Measurements from ENCODE around the gene PRXL2B.

The PRXL2B gene

DNA sequence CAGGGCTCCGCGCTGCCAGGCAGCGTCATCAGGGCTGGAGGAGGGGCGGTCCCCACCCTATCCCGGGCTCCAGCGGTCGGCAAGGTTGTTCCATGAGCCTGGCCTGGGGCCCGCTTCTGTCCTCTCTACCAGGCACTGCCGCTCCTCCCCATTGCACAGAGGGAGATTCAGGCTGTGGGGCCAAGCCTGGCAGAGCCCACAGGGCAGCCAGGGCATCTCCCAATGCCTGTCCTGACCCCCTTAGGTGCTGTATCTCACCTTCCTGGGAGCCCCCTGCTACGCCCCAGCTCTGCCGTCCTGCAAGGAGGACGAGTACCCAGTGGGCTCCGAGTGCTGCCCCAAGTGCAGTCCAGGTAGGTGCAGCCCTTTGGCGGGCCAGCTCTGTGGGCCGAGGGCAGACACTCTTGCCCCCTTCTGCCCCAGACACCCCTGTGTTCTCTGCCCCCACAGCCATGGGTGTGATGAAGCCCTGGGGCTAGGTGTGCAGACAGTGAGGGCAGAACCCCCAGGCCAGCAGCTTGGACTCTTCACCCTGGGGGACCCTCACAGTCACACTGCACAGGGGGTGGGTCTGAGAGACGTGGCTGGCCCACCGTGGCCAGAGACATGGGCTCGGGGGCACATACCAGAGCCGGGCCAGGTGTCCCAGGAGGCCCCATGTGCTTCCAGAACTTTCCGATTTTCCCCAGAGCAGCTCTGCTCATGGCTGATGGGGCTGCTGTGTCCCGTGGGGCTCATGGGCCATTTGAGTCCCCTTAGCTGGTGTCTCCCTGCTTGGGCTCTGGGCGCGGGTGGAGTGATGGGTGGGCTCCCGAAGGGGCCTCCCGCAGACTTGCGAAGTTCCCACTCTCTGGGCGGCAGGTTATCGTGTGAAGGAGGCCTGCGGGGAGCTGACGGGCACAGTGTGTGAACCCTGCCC, 28.8 kb upstream of the PRXL2B start:
- Histone ChIP-seq H3K4ac (ENCODE audit: low read depth, low read length) (no peak overlapping the region), H3K23ac (ENCODE audit: low read length) (no peak overlapping the region), H3K56ac (ENCODE audit: low read length) (no peak overlapping the region)

DNA sequence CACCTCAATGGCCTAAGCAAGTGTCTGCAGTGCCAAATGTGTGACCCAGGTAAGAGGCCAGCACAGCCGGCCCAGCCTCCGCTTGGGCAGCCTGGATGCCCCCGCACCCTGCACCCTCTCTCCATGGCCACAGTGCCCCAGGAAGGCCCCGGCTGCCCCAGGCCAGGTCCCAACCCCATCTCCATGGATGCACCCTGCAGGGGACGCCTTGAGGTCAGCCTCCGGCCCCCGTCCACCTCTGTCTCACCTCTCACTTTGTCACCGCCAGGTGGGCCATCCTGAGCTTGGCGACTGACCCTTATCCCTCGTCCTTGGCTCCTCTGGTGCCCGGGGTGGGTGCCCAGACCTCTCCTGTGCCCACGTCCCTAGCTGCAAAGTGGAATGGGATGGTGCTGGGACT, 28.2 kb upstream of the PRXL2B start:
- no peak for DNase-seq

More for the DNA sequence above, 28.8 kb upstream of the PRXL2B start:
- no peak overlapping the region for H3K9ac ChIP-seq (ENCODE audit: low read length)
- H3K18ac ChIP-seq (ENCODE audit: low read length), result no peak overlapping the region
- no peak for DNase-seq
- no peaks in the 10 kb centered on the region for H3K4me1 ChIP-seq (ENCODE audit: control insufficient read depth, low read depth, low read length)
- H3K27ac ChIP-seq (ENCODE audit: low read depth, low read length), result no peak overlapping the region
- no peaks in the 10 kb centered on the region for H3K27me3 ChIP-seq (ENCODE audit: insufficient read depth, low read length, poor library complexity)
- no peak overlapping the region for H4K8ac ChIP-seq (ENCODE audit: low read depth, low read length)
- H2AK5ac ChIP-seq (ENCODE audit: low read length), result no peak overlapping the region
- no peak overlapping the region for H2BK5ac ChIP-seq (ENCODE audit: low read length)
- H2BK120ac ChIP-seq (ENCODE audit: low read depth, low read length), result no peak overlapping the region
- H3K79me1 ChIP-seq (ENCODE audit: low read length), result no peaks in the 10 kb centered on the region
- H3K4me3 ChIP-seq (ENCODE audit: low read length), result no peak overlapping the region
- no peak overlapping the region for H4K5ac ChIP-seq (ENCODE audit: low read length)
- no peaks in the 10 kb centered on the region for H3K36me3 ChIP-seq (ENCODE audit: control insufficient read depth, insufficient read depth, low read length)
- H2BK15ac ChIP-seq (replicated peaks; ENCODE audit: low read depth), result no peak overlapping the region
- H3K4me2 ChIP-seq (ENCODE audit: low read length), result no peak overlapping the region
- no peaks in the 10 kb centered on the region for H3K79me2 ChIP-seq (ENCODE audit: control insufficient read depth, insufficient read depth, low read length)
- no CpG with 5 or more reads among the region's 30 CpGs for WGBS (ENCODE audit: extremely low coverage, insufficient coverage, low lambda C conversion rate)

GRCh38 chr1:2558861-2559260, 27.7 kb upstream of the PRXL2B start:
- no peak overlapping the region for H4K8ac ChIP-seq (ENCODE audit: low read depth, low read length)
- H3K18ac ChIP-seq (ENCODE audit: low read length), result no peak overlapping the region
- no peak overlapping the region for H2AK5ac ChIP-seq (ENCODE audit: low read length)
- no peak overlapping the region for H3K23ac ChIP-seq (ENCODE audit: low read length)
- H3K27me3 ChIP-seq (ENCODE audit: insufficient read depth, low read length, poor library complexity), result no peaks in the 10 kb centered on the region
- no peak overlapping the region for H3K56ac ChIP-seq (ENCODE audit: low read length)
- no peak for DNase-seq
- H4K5ac ChIP-seq (ENCODE audit: low read length), result no peak overlapping the region
- no peak overlapping the region for H3K4me3 ChIP-seq (ENCODE audit: low read length)
- H3K4me2 ChIP-seq (ENCODE audit: low read length), result no peak overlapping the region
- no peak overlapping the region for H3K4ac ChIP-seq (ENCODE audit: low read depth, low read length)
- no peak overlapping the region for H3K9ac ChIP-seq (ENCODE audit: low read length)
- no peak overlapping the region for H3K27ac ChIP-seq (ENCODE audit: low read depth, low read length)
- no peak overlapping the region for H2BK120ac ChIP-seq (ENCODE audit: low read depth, low read length)
- H3K36me3 ChIP-seq (ENCODE audit: control insufficient read depth, insufficient read depth, low read length), result no peaks in the 10 kb centered on the region
- no CpG with 5 or more reads among the region's 6 CpGs for WGBS (ENCODE audit: extremely low coverage, insufficient coverage, low lambda C conversion rate)
- H2BK5ac ChIP-seq (ENCODE audit: low read length), result no peak overlapping the region
- H3K79me1 ChIP-seq (ENCODE audit: low read length), result no peaks in the 10 kb centered on the region
- no peaks in the 10 kb centered on the region for H3K4me1 ChIP-seq (ENCODE audit: control insufficient read depth, low read depth, low read length)
- no peak overlapping the region for H2BK15ac ChIP-seq (replicated peaks; ENCODE audit: low read depth)
- no peaks in the 10 kb centered on the region for H3K79me2 ChIP-seq (ENCODE audit: control insufficient read depth, insufficient read depth, low read length)

More for the DNA sequence above, 28.2 kb upstream of the PRXL2B start:
- H3K4me1 ChIP-seq (ENCODE audit: control insufficient read depth, low read depth, low read length), result no peaks in the 10 kb centered on the region
- no peak overlapping the region for H4K8ac ChIP-seq (ENCODE audit: low read depth, low read length)
- no peak overlapping the region for H2BK120ac ChIP-seq (ENCODE audit: low read depth, low read length)
- H4K5ac ChIP-seq (ENCODE audit: low read length), result no peak overlapping the region
- no peak overlapping the region for H3K4ac ChIP-seq (ENCODE audit: low read depth, low read length)
- no peak overlapping the region for H3K27ac ChIP-seq (ENCODE audit: low read depth, low read length)
- no peak overlapping the region for H2AK5ac ChIP-seq (ENCODE audit: low read length)
- no peaks in the 10 kb centered on the region for H3K79me1 ChIP-seq (ENCODE audit: low read length)
- H2BK5ac ChIP-seq (ENCODE audit: low read length), result no peak overlapping the region
- H3K27me3 ChIP-seq (ENCODE audit: insufficient read depth, low read length, poor library complexity), result no peaks in the 10 kb centered on the region
- no peaks in the 10 kb centered on the region for H3K79me2 ChIP-seq (ENCODE audit: control insufficient read depth, insufficient read depth, low read length)
- H3K36me3 ChIP-seq (ENCODE audit: control insufficient read depth, insufficient read depth, low read length), result no peaks in the 10 kb centered on the region
- no peak overlapping the region for H2BK15ac ChIP-seq (replicated peaks; ENCODE audit: low read depth)
- H3K4me3 ChIP-seq (ENCODE audit: low read length), result no peak overlapping the region
- H3K4me2 ChIP-seq (ENCODE audit: low read length), result no peak overlapping the region
- no peak overlapping the region for H3K23ac ChIP-seq (ENCODE audit: low read length)
- no peak overlapping the region for H3K18ac ChIP-seq (ENCODE audit: low read length)
- no CpG with 5 or more reads among the region's 12 CpGs for WGBS (ENCODE audit: extremely low coverage, insufficient coverage, low lambda C conversion rate)
- H3K9ac ChIP-seq (ENCODE audit: low read length), result no peak overlapping the region
- H3K56ac ChIP-seq (ENCODE audit: low read length), result no peak overlapping the region

DNA sequence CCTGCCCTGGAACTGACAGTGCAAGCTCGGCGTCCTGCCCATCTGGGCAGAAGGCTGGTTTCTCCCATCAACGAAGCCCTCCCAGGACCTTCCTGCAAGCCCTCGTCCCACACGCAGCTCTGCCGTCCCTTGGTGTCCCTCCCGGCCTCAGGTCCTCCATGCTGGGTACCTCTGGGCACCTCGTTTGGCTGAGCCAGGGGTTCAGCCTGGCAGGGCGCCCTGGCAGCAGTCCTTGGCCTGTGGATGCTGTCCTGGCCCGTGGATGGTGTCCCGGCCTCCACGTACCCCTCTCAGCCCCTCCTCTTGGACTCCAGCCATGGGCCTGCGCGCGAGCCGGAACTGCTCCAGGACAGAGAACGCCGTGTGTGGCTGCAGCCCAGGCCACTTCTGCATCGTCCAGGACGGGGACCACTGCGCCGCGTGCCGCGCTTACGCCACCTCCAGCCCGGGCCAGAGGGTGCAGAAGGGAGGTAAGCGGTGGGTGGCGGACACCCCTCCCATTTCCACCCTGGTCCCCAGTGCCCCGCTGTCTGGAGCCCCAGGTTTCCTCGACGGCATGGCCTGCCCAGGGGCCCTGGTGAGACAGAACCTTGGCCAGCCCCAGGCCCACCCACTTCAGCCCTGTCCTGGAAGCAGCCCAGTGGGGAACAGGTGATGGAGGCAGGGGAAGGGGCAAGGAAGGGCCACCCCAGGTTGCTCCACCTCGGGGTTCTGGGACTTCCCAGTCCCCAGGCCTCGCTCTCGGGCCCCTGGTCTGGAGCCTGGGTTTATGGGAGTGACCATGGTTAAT, 26.9 kb upstream of the PRXL2B start:
- Histone ChIP-seq H2BK5ac (ENCODE audit: low read length) (no peak overlapping the region), H3K79me1 (ENCODE audit: low read length) (no peaks in the 10 kb centered on the region)

GRCh38 chr1:2560299-2561073, 26.1 kb upstream of the PRXL2B start:
- Histone ChIP-seq H3K4me3 (ENCODE audit: low read length) (no peak overlapping the region), H2BK5ac (ENCODE audit: low read length) (no peak overlapping the region), H3K27me3 (ENCODE audit: insufficient read depth, low read length, poor library complexity) (no peaks in the 10 kb centered on the region), H3K23ac (ENCODE audit: low read length) (no peak overlapping the region), H3K27ac (ENCODE audit: low read depth, low read length) (no peak overlapping the region), H3K79me2 (ENCODE audit: control insufficient read depth, insufficient read depth, low read length) (no peaks in the 10 kb centered on the region), H2BK15ac (replicated peaks; ENCODE audit: low read depth) (no peak overlapping the region), H3K18ac (ENCODE audit: low read length) (no peak overlapping the region), H2BK120ac (ENCODE audit: low read depth, low read length) (no peak overlapping the region), H3K56ac (ENCODE audit: low read length) (no peak overlapping the region), H3K4me2 (ENCODE audit: low read length) (no peak overlapping the region), H2AK5ac (ENCODE audit: low read length) (no peak overlapping the region), H4K5ac (ENCODE audit: low read length) (no peak overlapping the region), H3K4me1 (ENCODE audit: control insufficient read depth, low read depth, low read length) (no peaks in the 10 kb centered on the region), H3K79me1 (ENCODE audit: low read length) (no peaks in the 10 kb centered on the region), H3K36me3 (ENCODE audit: control insufficient read depth, insufficient read depth, low read length) (no peaks in the 10 kb centered on the region), H3K9ac (ENCODE audit: low read length) (no peak overlapping the region), H4K8ac (ENCODE audit: low read depth, low read length) (no peak overlapping the region), H3K4ac (ENCODE audit: low read depth, low read length) (no peak overlapping the region)
- no CpG with 5 or more reads among the region's 15 CpGs for WGBS (ENCODE audit: extremely low coverage, insufficient coverage, low lambda C conversion rate)
- DNase-seq, result no peak

More for the DNA sequence above, 26.9 kb upstream of the PRXL2B start:
- H3K4me3 ChIP-seq (ENCODE audit: low read length), result no peak overlapping the region
- no peak overlapping the region for H4K5ac ChIP-seq (ENCODE audit: low read length)
- no peak overlapping the region for H3K4me2 ChIP-seq (ENCODE audit: low read length)
- no peak overlapping the region for H3K27ac ChIP-seq (ENCODE audit: low read depth, low read length)
- H3K79me2 ChIP-seq (ENCODE audit: control insufficient read depth, insufficient read depth, low read length), result no peaks in the 10 kb centered on the region
- no peak overlapping the region for H3K23ac ChIP-seq (ENCODE audit: low read length)
- H3K18ac ChIP-seq (ENCODE audit: low read length), result no peak overlapping the region
- no peak for DNase-seq
- H3K4ac ChIP-seq (ENCODE audit: low read depth, low read length), result no peak overlapping the region
- H3K36me3 ChIP-seq (ENCODE audit: control insufficient read depth, insufficient read depth, low read length), result no peaks in the 10 kb centered on the region
- no peaks in the 10 kb centered on the region for H3K4me1 ChIP-seq (ENCODE audit: control insufficient read depth, low read depth, low read length)
- H2AK5ac ChIP-seq (ENCODE audit: low read length), result no peak overlapping the region
- no peak overlapping the region for H2BK15ac ChIP-seq (replicated peaks; ENCODE audit: low read depth)
- no peak overlapping the region for H2BK120ac ChIP-seq (ENCODE audit: low read depth, low read length)
- H3K27me3 ChIP-seq (ENCODE audit: insufficient read depth, low read length, poor library complexity), result no peaks in the 10 kb centered on the region
- no peak overlapping the region for H4K8ac ChIP-seq (ENCODE audit: low read depth, low read length)
- H3K9ac ChIP-seq (ENCODE audit: low read length), result no peak overlapping the region
- no CpG with 5 or more reads among the region's 35 CpGs for WGBS (ENCODE audit: extremely low coverage, insufficient coverage, low lambda C conversion rate)
- no peak overlapping the region for H3K56ac ChIP-seq (ENCODE audit: low read length)
